Activated effector memory CD4-positive, alpha-beta T cell treated with Interleukin-2 at 50 U/mL for 16 hours (primary cell): ENCODE data around the gene LRP2BP.
"Not testable (repeated sequence)": the region's sequence is repeated elsewhere in the genome, so short reads cannot be mapped to it uniquely, and the experiment has no call there.

Experiments used
- DNase-seq: peaks from one replicate; pipeline ENCODE4 v3.0.0-alpha.2; 2020

Gene LRP2BP

GRCh38 chr4:185318679-185319078, 77.0 kb downstream of the LRP2BP start:
- no peak for DNase-seq

DNA sequence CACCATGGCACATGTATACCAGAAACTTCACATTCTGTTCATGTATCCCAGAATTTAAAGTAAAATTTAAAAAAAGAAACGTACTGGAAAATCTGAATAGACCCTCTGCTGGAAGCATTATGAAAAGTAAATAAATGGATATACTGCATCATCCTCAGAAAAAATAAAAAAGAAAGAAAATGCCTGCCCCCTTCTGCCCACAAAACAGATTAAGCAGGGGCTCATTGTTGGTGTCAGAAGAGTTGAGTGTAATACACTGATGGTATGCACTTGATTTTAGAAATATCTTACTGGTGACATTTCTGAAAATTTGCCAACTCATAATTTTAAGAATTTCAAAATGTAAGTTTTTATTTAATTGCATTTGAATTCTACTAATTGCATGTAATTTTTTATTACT, 77.8 kb downstream of the LRP2BP start:
- no peak for DNase-seq

GRCh38 chr4:185317462-185317861, 78.3 kb downstream of the LRP2BP start:
- not testable (repeated sequence) for DNase-seq
